Activated naive CD4-positive, alpha-beta T cell treated with anti-CD3 and anti-CD28 coated beads, Interleukin-2, amount 50 U/mL, for 24 hours (primary cell): ENCODE data around the gene TMPRSS9.
A peak's percentile ranks its signal among the peaks of the same experiment; 100 is the strongest.

Experiments used
- H3K27ac Mint-ChIP-seq: one replicate; pipeline ENCODE4 v1.8.0; 2021; ENCODE audit warnings: mild to moderate bottlenecking, mixed read lengths
- H3K27me3 Mint-ChIP-seq: one replicate; pipeline ENCODE4 v1.8.0; 2021; ENCODE audit warnings: mixed read lengths
- H3K36me3 Mint-ChIP-seq: one replicate; pipeline ENCODE4 v1.8.0; 2021; ENCODE audit warnings: mixed read lengths
- H3K4me1 Mint-ChIP-seq: one replicate; pipeline ENCODE4 v1.8.0; 2021; ENCODE audit warnings: mixed read lengths
- H3K4me3 Mint-ChIP-seq: one replicate; pipeline ENCODE4 v1.8.0; 2021; ENCODE audit warnings: mild to moderate bottlenecking, mixed read lengths
- H3K9me3 Mint-ChIP-seq: one replicate; pipeline ENCODE4 v1.8.0; 2021; ENCODE audit warnings: mixed read lengths

The TMPRSS9 gene

GRCh38 chr19:2474232-2475017 is 114.4 kb downstream of the TMPRSS9 start:
- Mint-ChIP-seq H3K4me3 (peak overlapping the region; percentile 86), H3K27me3 (no peaks in the 10 kb centered on the region), H3K36me3 (peaks cover 9% of the 10 kb centered on the region), H3K9me3 (no peaks in the 10 kb centered on the region), H3K27ac (peak overlapping the region; percentile 87), H3K4me1 (peaks cover 25% of the 10 kb centered on the region)

GRCh38 chr19:2475018-2475701 is 115.1 kb downstream of the TMPRSS9 start:
- no peaks in the 10 kb centered on the region for H3K9me3 Mint-ChIP-seq
- H3K4me1 Mint-ChIP-seq, result peaks cover 21% of the 10 kb centered on the region
- H3K4me3 Mint-ChIP-seq, result peak overlapping the region; percentile 86
- H3K36me3 Mint-ChIP-seq, result peaks cover 9% of the 10 kb centered on the region
- peak overlapping the region; percentile 87 for H3K27ac Mint-ChIP-seq
- no peaks in the 10 kb centered on the region for H3K27me3 Mint-ChIP-seq
